Mammary epithelial cell (primary cell): Measurements from ENCODE around the gene PCDHGA3.
A peak's percentile ranks its signal among the peaks of the same experiment; 100 is the strongest.

ENCODE experiments used
- EZH2 ChIP-seq: IDR thresholded peaks from 2 replicates; pipeline ENCODE4 v1.6.1; 2012; ENCODE audit warnings: low read length, inconsistent platforms, borderline replicate concordance
- TF ChIP-seq, protein P1 (sequence below), 2 donors: IDR thresholded peaks in 1 of 2; conservative IDR thresholded peaks in 1 of 2; 2 replicates each; pipeline ENCODE4 v1.5.1; 2011 to 2012; ENCODE audit warnings: inconsistent platforms in 2 of 2, low read length in 2 of 2, mild to moderate bottlenecking in 2 of 2, control low read depth in 1 of 2, low read depth in 1 of 2; ENCODE audit not compliant: insufficient read depth in 1 of 2; ENCODE audit errors: extremely low read depth in 1 of 2

DNA sequence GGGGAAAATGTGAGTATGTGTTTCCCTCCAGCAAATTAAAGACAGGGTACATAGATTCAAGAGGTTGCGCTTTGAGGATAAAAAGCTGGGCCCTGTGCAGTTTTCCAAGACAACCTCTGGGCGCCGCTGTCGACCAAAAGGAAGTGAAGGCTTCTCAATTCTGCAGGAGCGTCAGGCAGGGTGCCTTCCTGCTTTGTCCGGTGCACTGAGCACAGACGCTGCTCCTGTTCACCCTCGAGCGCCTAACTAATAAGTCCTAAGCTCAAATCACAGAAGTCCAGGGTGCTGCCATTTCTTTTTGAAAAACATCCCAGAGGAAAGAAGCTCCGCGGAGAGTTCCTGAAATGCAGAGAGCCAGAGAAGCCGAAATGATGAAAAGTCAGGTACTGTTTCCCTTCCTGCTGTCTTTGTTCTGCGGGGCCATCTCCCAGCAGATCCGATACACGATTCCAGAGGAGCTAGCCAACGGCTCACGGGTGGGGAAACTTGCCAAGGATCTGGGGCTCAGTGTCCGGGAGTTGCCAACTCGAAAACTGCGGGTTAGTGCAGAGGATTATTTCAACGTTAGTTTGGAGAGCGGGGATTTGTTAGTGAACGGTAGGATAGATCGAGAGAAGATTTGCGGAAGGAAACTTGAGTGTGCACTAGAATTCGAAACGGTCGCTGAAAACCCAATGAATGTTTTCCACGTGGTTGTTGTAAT, 6.4 kb downstream of the PCDHGA3 start, which contains the start of gene PCDHGB1:
- TF ChIP-seq, protein P1, sequence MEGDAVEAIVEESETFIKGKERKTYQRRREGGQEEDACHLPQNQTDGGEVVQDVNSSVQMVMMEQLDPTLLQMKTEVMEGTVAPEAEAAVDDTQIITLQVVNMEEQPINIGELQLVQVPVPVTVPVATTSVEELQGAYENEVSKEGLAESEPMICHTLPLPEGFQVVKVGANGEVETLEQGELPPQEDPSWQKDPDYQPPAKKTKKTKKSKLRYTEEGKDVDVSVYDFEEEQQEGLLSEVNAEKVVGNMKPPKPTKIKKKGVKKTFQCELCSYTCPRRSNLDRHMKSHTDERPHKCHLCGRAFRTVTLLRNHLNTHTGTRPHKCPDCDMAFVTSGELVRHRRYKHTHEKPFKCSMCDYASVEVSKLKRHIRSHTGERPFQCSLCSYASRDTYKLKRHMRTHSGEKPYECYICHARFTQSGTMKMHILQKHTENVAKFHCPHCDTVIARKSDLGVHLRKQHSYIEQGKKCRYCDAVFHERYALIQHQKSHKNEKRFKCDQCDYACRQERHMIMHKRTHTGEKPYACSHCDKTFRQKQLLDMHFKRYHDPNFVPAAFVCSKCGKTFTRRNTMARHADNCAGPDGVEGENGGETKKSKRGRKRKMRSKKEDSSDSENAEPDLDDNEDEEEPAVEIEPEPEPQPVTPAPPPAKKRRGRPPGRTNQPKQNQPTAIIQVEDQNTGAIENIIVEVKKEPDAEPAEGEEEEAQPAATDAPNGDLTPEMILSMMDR (conservative IDR thresholded peaks at IDR 0.05 in 1 of 2, IDR thresholded peaks at IDR 0.05 in 1 of 2; ENCODE audit: extremely low read depth in 1 of 2, insufficient read depth in 1 of 2, low read depth in 1 of 2, low read length in 2 of 2), result peak; percentile 22 to 26
- TF ChIP-seq EZH2, result no peak
